Naive thymus-derived CD4-positive, alpha-beta T cell (primary cell): Measurements from ENCODE around the gene ALOX15. TPM values are rescaled to one million over a fixed set of nuclear protein-coding genes. Genes with fewer than 3 reads are reported as not detected.

Experiments
- ATAC-seq: fragments of 150-1000 bp; cut with Tn5 transposase; 2 replicates; pipeline ENCODE4 v1.10.0; 2021; ENCODE audit warnings: mild to moderate bottlenecking, moderate library complexity
- CTCF ChIA-PET: fragments of 350-600 bp; sonication (Branson Sonifier 250); formaldehyde crosslinking; loops from one replicate; lab custom pipeline; 2021; ENCODE audit warnings: antibody characterized with exemption; lab: Charles Lee
- POLR2A ChIA-PET: fragments of 350-600 bp; sonication (Branson Sonifier 250); formaldehyde crosslinking; loops from one replicate; lab custom pipeline; 2021; ENCODE audit warnings: antibody characterized with exemption, inconsistent platforms; lab: Charles Lee
- DNase-seq, 9 donors: peaks; one replicate each; pipeline versions ENCODE4 v3.0.0 to v3.0.0-alpha.2; 2020 to 2022; ENCODE audit warnings: mixed read lengths in 1 of 9
- H3K27ac ChIP-seq: one replicate; pipeline ENCODE4 v1.7.0; 2013; ENCODE audit warnings: mild to moderate bottlenecking, low read depth, low read length, moderate library complexity
- H3K27me3 ChIP-seq, 2 donors: one replicate each; pipeline ENCODE4 v1.7.0; 2013; ENCODE audit warnings: low read length in 2 of 2, mild to moderate bottlenecking in 2 of 2, moderate library complexity in 2 of 2; ENCODE audit not compliant: control insufficient read depth in 2 of 2, insufficient read depth in 2 of 2
- H3K36me3 ChIP-seq, 3 experiments: 1 replicate in 2 of 3; 2 replicates in 1 of 3; pipeline ENCODE4 v1.7.0; 2013; ENCODE audit warnings: low read length in 3 of 3, mild to moderate bottlenecking in 3 of 3, moderate library complexity in 1 of 3; ENCODE audit not compliant: insufficient read depth in 3 of 3, control insufficient read depth in 2 of 3
- H3K4me1 ChIP-seq, 2 donors: one replicate each; pipeline ENCODE4 v1.7.0; 2013; ENCODE audit warnings: low read length in 2 of 2, mild to moderate bottlenecking in 2 of 2, moderate library complexity in 1 of 2; ENCODE audit not compliant: control insufficient read depth in 2 of 2, insufficient read depth in 2 of 2
- H3K4me3 ChIP-seq: 2 replicates; pipeline ENCODE4 v1.7.0; 2013; ENCODE audit warnings: mild to moderate bottlenecking, low read length
- H3K9me3 ChIP-seq, 3 experiments: 1 replicate in 2 of 3; 2 replicates in 1 of 3; pipeline ENCODE4 v1.7.0; 2013; ENCODE audit warnings: low read length in 3 of 3; ENCODE audit not compliant: control insufficient read depth in 2 of 3
- H3K27ac Mint-ChIP-seq, 9 donors: one replicate each; pipeline ENCODE4 v1.8.0; 2020 to 2022; ENCODE audit warnings: mixed read lengths in 9 of 9, mild to moderate bottlenecking in 8 of 9, moderate library complexity in 5 of 9, inconsistent platforms in 2 of 9
- H3K27me3 Mint-ChIP-seq, 5 donors: one replicate each; pipeline ENCODE4 v1.8.0; 2021 to 2022; ENCODE audit warnings: mixed read lengths in 5 of 5, mild to moderate bottlenecking in 1 of 5
- H3K36me3 Mint-ChIP-seq, 5 donors: one replicate each; pipeline ENCODE4 v1.8.0; 2020 to 2022; ENCODE audit warnings: mixed read lengths in 5 of 5, mild to moderate bottlenecking in 3 of 5, inconsistent platforms in 1 of 5
- H3K4me1 Mint-ChIP-seq, 7 donors: one replicate each; pipeline ENCODE4 v1.8.0; 2020 to 2022; ENCODE audit warnings: mixed read lengths in 7 of 7, mild to moderate bottlenecking in 3 of 7, inconsistent platforms in 1 of 7
- H3K4me3 Mint-ChIP-seq, 10 donors: one replicate each; pipeline ENCODE4 v1.8.0; 2020 to 2022; ENCODE audit warnings: mild to moderate bottlenecking in 10 of 10, mixed read lengths in 10 of 10, moderate library complexity in 6 of 10, inconsistent platforms in 2 of 10
- H3K9me3 Mint-ChIP-seq, 11 donors: one replicate each; pipeline ENCODE4 v1.8.0; 2020 to 2022; ENCODE audit warnings: mixed read lengths in 11 of 11, mild to moderate bottlenecking in 4 of 11, inconsistent platforms in 1 of 11, moderate library complexity in 1 of 11
- intact Hi-C, 2 donors: fragments of 100-400 bp; cut with micrococcal nuclease; formaldehyde crosslinking; loops; one replicate each; pipeline ENCODE4 v1.15.1; 2023
- polyA plus RNA-seq, 2 donors: library from polyadenylated mRNA; unstranded; fragments of 300-500 nt; fragmentation: Illumina TruSeq; gene quantifications; one replicate each; pipeline ENCODE4 v1.2.3, GENCODE V29; 2021
- total RNA-seq, 6 experiments: library from RNA in 5 of 6; stranded (reverse) in 5 of 6; gene quantifications; 1 replicate in 5 of 6; 2 replicates in 1 of 6; pipeline ENCODE4 v1.2.3 and lab custom pipeline; 2021 to 2026

The ALOX15 gene
- total and polyA plus RNA-seq, 7 experiments from 2014 or later, result 0.44 to 0.60 (median 0.50) TPM; not detected in 4

GRCh38 chr17:4582101-4582501 lies 59.4 kb downstream of the ALOX15 start:
- no peak overlapping the region for H3K4me3 Mint-ChIP-seq
- no peaks in the 10 kb centered on the region for H3K9me3 ChIP-seq
- no peaks in the 10 kb centered on the region for H3K36me3 Mint-ChIP-seq
- H3K4me1 Mint-ChIP-seq, result peaks cover 2 to 11% (median 5%) of the 10 kb centered on the region in 7 donors
- no peak overlapping the region for H3K27ac ChIP-seq
- no peaks in the 10 kb centered on the region for H3K36me3 ChIP-seq
- ATAC-seq (no peak), DNase-seq (no peak)
- no peak overlapping the region for H3K4me3 ChIP-seq
- peaks cover 0 to 2% (median 0%) of the 10 kb centered on the region in 11 donors for H3K9me3 Mint-ChIP-seq
- ChIA-PET CTCF (no interaction called here), POLR2A (no interaction called here)
- H3K4me1 ChIP-seq, result no peaks in the 10 kb centered on the region
- H3K27ac Mint-ChIP-seq, result no peak overlapping the region
- H3K27me3 Mint-ChIP-seq, result peaks cover 27 to 50% (median 34%) of the 10 kb centered on the region in 5 donors
- intact Hi-C loops, result no loop called here
- H3K27me3 ChIP-seq, result peaks cover 0 to 5% of the 10 kb centered on the region in 2 donors

Other genes with a start within 250 kb of the ALOX15 start
- 1 to 10 TPM; 1.7 to 6.7 (median 4.2) TPM for gene SPNS3, start 207.7 kb downstream of the ALOX15 start, total RNA-seq
- 1 to 10 TPM; 5.1 to 7.3 TPM for gene SPNS3, start 207.7 kb downstream of the ALOX15 start, polyA plus RNA-seq
- gene SPNS2, start 142.8 kb downstream of the ALOX15 start, total RNA-seq, result under 1 TPM in 4 of 5 experiments, not detected in 1; 0.19 to 0.56 (median 0.50) TPM
- not detected for gene SPNS2, start 142.8 kb downstream of the ALOX15 start, polyA plus RNA-seq
- gene MYBBP1A, start 86.3 kb downstream of the ALOX15 start, total RNA-seq, result 10 to 100 TPM; 59.8 to 81.8 (median 77.9) TPM
- gene MYBBP1A, start 86.3 kb downstream of the ALOX15 start, polyA plus RNA-seq, result 10 to 100 TPM; 21.0 to 42.8 TPM
- gene GGT6, start 81.1 kb downstream of the ALOX15 start, total RNA-seq, result not detected
- gene GGT6, start 81.1 kb downstream of the ALOX15 start, polyA plus RNA-seq, result not detected
- gene SMTNL2, start 57.1 kb downstream of the ALOX15 start, total RNA-seq, result not detected
- gene SMTNL2, start 57.1 kb downstream of the ALOX15 start, polyA plus RNA-seq, result not detected
- gene PELP1, start 62.5 kb upstream of the ALOX15 start, total RNA-seq, result 10 to 100 TPM; 41.4 to 80.4 (median 70.0) TPM
- 10 to 100 TPM; 11.6 to 13.2 TPM for gene PELP1, start 62.5 kb upstream of the ALOX15 start, polyA plus RNA-seq
- gene ARRB2, start 69.0 kb upstream of the ALOX15 start, total RNA-seq, result 100 to 1,000 TPM; 270 to 601 (median 377) TPM
- 10 to 100 TPM; 34.8 to 35.0 TPM for gene ARRB2, start 69.0 kb upstream of the ALOX15 start, polyA plus RNA-seq
- 10 to 100 TPM; 10.4 to 32.0 (median 25.5) TPM for gene MED11, start 89.8 kb upstream of the ALOX15 start, total RNA-seq
- gene MED11, start 89.8 kb upstream of the ALOX15 start, polyA plus RNA-seq, result 10 to 100 TPM; 43.2 to 73.9 TPM
- 1 to 10 TPM in 2 of 5 experiments, under 1 TPM in 2, not detected in 1; 0.22 to 5.2 (median 1.4) TPM for gene ZMYND15, start 98.2 kb upstream of the ALOX15 start, total RNA-seq
- gene ZMYND15, start 98.2 kb upstream of the ALOX15 start, polyA plus RNA-seq, result not detected
- gene CXCL16, start 98.2 kb upstream of the ALOX15 start, total RNA-seq, result 10 to 100 TPM in 2 of 5 experiments, 1 to 10 TPM in 3; 2.6 to 68.0 (median 3.4) TPM
- gene CXCL16, start 98.2 kb upstream of the ALOX15 start, polyA plus RNA-seq, result 1 to 10 TPM; 1.2 to 4.4 TPM
- gene TM4SF5, start 130.2 kb upstream of the ALOX15 start, total RNA-seq, result not detected
- not detected for gene TM4SF5, start 130.2 kb upstream of the ALOX15 start, polyA plus RNA-seq
- gene VMO1, start 144.7 kb upstream of the ALOX15 start, total RNA-seq, result 1 to 10 TPM in 1 of 5 experiments, under 1 TPM in 1, not detected in 3; 0.66 to 3.0 TPM
- gene VMO1, start 144.7 kb upstream of the ALOX15 start, polyA plus RNA-seq, result not detected
- gene GLTPD2, start 147.3 kb upstream of the ALOX15 start, total RNA-seq, result under 1 TPM in 1 of 5 experiments, not detected in 4; 0.39 TPM
- under 1 TPM in 1 of 2 donors, not detected in 1; 0.39 TPM for gene GLTPD2, start 147.3 kb upstream of the ALOX15 start, polyA plus RNA-seq
- 100 to 1,000 TPM in 1 of 5 experiments, 10 to 100 TPM in 4; 42.3 to 133 (median 44.0) TPM for gene PSMB6, start 154.5 kb upstream of the ALOX15 start, total RNA-seq
- 100 to 1,000 TPM; 215 to 273 TPM for gene PSMB6, start 154.5 kb upstream of the ALOX15 start, polyA plus RNA-seq
- gene PLD2, start 165.5 kb upstream of the ALOX15 start, total RNA-seq, result 10 to 100 TPM; 22.9 to 42.7 (median 26.8) TPM
- gene PLD2, start 165.5 kb upstream of the ALOX15 start, polyA plus RNA-seq, result 1 to 10 TPM; 1.5 to 2.2 TPM
- 100 to 1,000 TPM in 4 of 5 experiments, 10 to 100 TPM in 1; 88.8 to 142 (median 125) TPM for gene MINK1, start 191.7 kb upstream of the ALOX15 start, total RNA-seq
- gene MINK1, start 191.7 kb upstream of the ALOX15 start, polyA plus RNA-seq, result 10 to 100 TPM in 1 of 2 donors, 1 to 10 TPM in 1; 8.3 to 20.4 TPM